OCI-LY7 (cell line): ENCODE measurements around the gene PC. TPM values are rescaled to one million over a fixed set of nuclear protein-coding genes. Genes with fewer than 3 reads are reported as not detected.

Experiments used
- BruUV-seq: library from RNA; stranded (reverse); fragments of 400-500 nt; replicated peaks from 2 replicates; lab custom pipeline; 2021; lab: Mats Ljungman, UMichigan
- CTCF ChIA-PET: fragments of 300-600 bp; sonication (Branson Sonifier 250); formaldehyde crosslinking; loops from one replicate; lab custom pipeline; 2022; ENCODE audit warnings: antibody characterized with exemption; ENCODE audit not compliant: unreplicated experiment; lab: Charles Lee
- POLR2A ChIA-PET: fragments of 300-600 bp; sonication (Branson Sonifier 250); formaldehyde crosslinking; loops from one replicate; lab custom pipeline; 2022; ENCODE audit warnings: antibody characterized with exemption; lab: Charles Lee
- DNase-seq: peaks from one replicate; pipeline ENCODE4 v3.0.0-alpha.2; 2015; ENCODE audit warnings: low spot score
- H2AFZ ChIP-seq: fragments of 200-600 bp; sonication (generic), shearing (Covaris generic); 2 replicates; pipeline ENCODE4 v1.6.1; 2014; ENCODE audit warnings: mild to moderate bottlenecking, antibody characterized with exemption, low read length, moderate library complexity
- H3K27ac ChIP-seq: fragments of 200-600 bp; sonication (generic); 2 replicates; pipeline ENCODE4 v1.5.1; 2014; ENCODE audit warnings: mixed run types, low read depth, mild to moderate bottlenecking, moderate library complexity, low read length, inconsistent platforms; ENCODE audit not compliant: poor library complexity, severe bottlenecking
- H3K36me3 ChIP-seq: fragments of 200-600 bp; sonication (generic); 2 replicates; pipeline ENCODE4 v1.6.1; 2014; ENCODE audit warnings: mild to moderate bottlenecking, antibody characterized with exemption, low read length, moderate library complexity, mixed read lengths; ENCODE audit not compliant: insufficient read depth
- H3K4me1 ChIP-seq: fragments of 200-600 bp; sonication (generic); 2 replicates; pipeline ENCODE4 v1.5.1; 2014; ENCODE audit warnings: mild to moderate bottlenecking, low read length; ENCODE audit not compliant: insufficient read depth, poor library complexity, severe bottlenecking
- H3K4me2 ChIP-seq: fragments of 200-600 bp; sonication (generic); 2 replicates; pipeline ENCODE4 v1.6.1; 2014; ENCODE audit warnings: mild to moderate bottlenecking, low read length
- H3K4me3 ChIP-seq: fragments of 200-600 bp; sonication (generic); 2 replicates; pipeline ENCODE4 v1.5.1; 2014; ENCODE audit warnings: mild to moderate bottlenecking, low read depth, low read length; ENCODE audit not compliant: poor library complexity, severe bottlenecking
- H3K79me2 ChIP-seq: fragments of 200-600 bp; sonication (generic); 2 replicates; pipeline ENCODE4 v1.6.1; 2016; ENCODE audit warnings: low read depth, mild to moderate bottlenecking, low read length, moderate library complexity, mixed read lengths; ENCODE audit not compliant: insufficient read depth
- H3K9me2 ChIP-seq: fragments of 200-600 bp; sonication (generic); 2 replicates; pipeline ENCODE4 v1.6.1; 2016; ENCODE audit warnings: mild to moderate bottlenecking, low read length, mixed read lengths; ENCODE audit not compliant: insufficient read depth
- H3K9me3 ChIP-seq: fragments of 200-600 bp; sonication (generic); 2 replicates; pipeline ENCODE4 v1.6.1; 2014; ENCODE audit warnings: mild to moderate bottlenecking, mixed run types, low read length, mixed read lengths
- H4K20me1 ChIP-seq: fragments of 200-600 bp; sonication (generic); 2 replicates; pipeline ENCODE4 v1.6.1; 2014; ENCODE audit warnings: mild to moderate bottlenecking, antibody characterized with exemption, low read length, moderate library complexity, mixed read lengths; ENCODE audit not compliant: insufficient read depth
- EZH2phosphoT487 ChIP-seq: fragments of 200-600 bp; sonication (generic); IDR thresholded peaks from 2 replicates; pipeline ENCODE4 v1.6.1; 2018; ENCODE audit warnings: low read depth, borderline replicate concordance, mild to moderate bottlenecking, mixed run types, antibody characterized with exemption, low read length, moderate library complexity, mixed read lengths
- intact Hi-C: fragments of 100-400 bp; cut with micrococcal nuclease; formaldehyde crosslinking; loops from one replicate; pipeline ENCODE4 v1.10.0; 2022; ENCODE audit not compliant: unreplicated experiment
- total RNA-seq, 2 experiments: library from RNA; depleted of rRNA in 1 of 2; stranded (reverse); fragments of >200 nt in 1 of 2; shearing (Covaris generic) in 1 of 2; gene quantifications; 2 replicates each; pipeline ENCODE4 v1.2.3, GENCODE V29; 2014 to 2022
- TF ChIP-seq, protein P1 (sequence below): fragments of 200-600 bp; sonication (generic); conservative IDR thresholded peaks from 2 replicates; pipeline ENCODE4 v1.5.1; 2014; ENCODE audit warnings: mild to moderate bottlenecking, antibody characterized with exemption, low read length, moderate library complexity, mixed read lengths

PC gene
- total RNA-seq, 2 experiments from 2014 or later: 10.4 to 12.7 TPM

DNA sequence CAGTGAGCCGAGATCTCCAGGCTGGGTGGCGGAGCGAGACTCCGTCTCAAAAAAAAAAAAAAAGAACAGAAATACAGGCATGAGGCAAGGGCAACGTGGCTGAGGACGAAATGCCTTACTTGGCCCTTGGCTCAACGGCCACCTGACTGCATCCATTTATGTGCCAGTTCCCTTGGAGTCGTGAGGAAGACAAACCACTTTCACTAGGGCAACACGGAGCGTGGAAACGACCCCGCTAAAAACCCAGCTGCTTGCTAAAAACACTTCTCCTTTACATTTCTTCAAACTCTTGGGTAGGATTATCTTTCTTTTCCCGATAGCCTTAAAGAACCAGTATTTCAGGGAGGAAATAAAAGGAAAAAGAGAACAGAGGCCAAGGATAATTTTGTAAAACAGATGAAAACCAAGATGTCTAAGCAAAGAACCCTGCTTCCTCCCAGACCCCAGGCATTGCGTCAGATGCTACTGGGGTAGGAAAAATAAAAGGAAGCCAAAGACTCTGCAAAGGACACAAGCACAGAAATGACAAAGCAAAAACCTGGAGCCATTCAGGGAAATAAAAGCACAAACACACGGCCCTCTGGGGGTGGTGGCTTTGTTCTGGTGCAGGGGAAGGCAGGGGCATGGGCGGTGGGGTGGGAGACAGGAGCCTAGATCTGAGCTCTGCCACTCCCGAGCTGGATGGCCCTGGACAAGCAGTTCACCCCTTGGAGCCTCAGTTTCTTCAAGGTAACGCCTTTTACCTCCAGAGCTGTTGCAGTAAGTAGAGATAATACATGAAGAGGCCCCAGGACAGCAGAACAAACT lies 37.0 kb downstream of the PC start:
- H3K36me3 ChIP-seq: no peaks in the 10 kb centered on the region
- H3K4me1 ChIP-seq: no peaks in the 10 kb centered on the region
- POLR2A ChIA-PET: no interaction called here
- H3K4me3 ChIP-seq: no peak overlapping the region
- intact Hi-C loops: no loop called here
- no peaks in the 10 kb centered on the region for H4K20me1 ChIP-seq
- no peak for DNase-seq
- no peak for TF ChIP-seq EZH2phosphoT487
- TF ChIP-seq, protein P1, sequence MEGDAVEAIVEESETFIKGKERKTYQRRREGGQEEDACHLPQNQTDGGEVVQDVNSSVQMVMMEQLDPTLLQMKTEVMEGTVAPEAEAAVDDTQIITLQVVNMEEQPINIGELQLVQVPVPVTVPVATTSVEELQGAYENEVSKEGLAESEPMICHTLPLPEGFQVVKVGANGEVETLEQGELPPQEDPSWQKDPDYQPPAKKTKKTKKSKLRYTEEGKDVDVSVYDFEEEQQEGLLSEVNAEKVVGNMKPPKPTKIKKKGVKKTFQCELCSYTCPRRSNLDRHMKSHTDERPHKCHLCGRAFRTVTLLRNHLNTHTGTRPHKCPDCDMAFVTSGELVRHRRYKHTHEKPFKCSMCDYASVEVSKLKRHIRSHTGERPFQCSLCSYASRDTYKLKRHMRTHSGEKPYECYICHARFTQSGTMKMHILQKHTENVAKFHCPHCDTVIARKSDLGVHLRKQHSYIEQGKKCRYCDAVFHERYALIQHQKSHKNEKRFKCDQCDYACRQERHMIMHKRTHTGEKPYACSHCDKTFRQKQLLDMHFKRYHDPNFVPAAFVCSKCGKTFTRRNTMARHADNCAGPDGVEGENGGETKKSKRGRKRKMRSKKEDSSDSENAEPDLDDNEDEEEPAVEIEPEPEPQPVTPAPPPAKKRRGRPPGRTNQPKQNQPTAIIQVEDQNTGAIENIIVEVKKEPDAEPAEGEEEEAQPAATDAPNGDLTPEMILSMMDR: no peak
- no peaks in the 10 kb centered on the region for H3K9me2 ChIP-seq
- BruUV-seq: no TSS peak
- no peak overlapping the region for H2AFZ ChIP-seq
- H3K4me2 ChIP-seq: no peak overlapping the region
- no peaks in the 10 kb centered on the region for H3K9me3 ChIP-seq
- no peaks in the 10 kb centered on the region for H3K79me2 ChIP-seq
- H3K27ac ChIP-seq: no peak overlapping the region
- CTCF ChIA-PET: no interaction called here

- TF ChIP-seq, protein P1: no peak
- TF ChIP-seq EZH2phosphoT487: no peak
- no peaks in the 10 kb centered on the region for H3K36me3 ChIP-seq
- no peak overlapping the region for H3K27ac ChIP-seq
- no peaks in the 10 kb centered on the region for H3K9me2 ChIP-seq
- no TSS peak for BruUV-seq
- H3K4me2 ChIP-seq: no peak overlapping the region
- H3K79me2 ChIP-seq: no peaks in the 10 kb centered on the region
- DNase-seq: no peak
- CTCF ChIA-PET: no interaction called here
- H4K20me1 ChIP-seq: no peaks in the 10 kb centered on the region
- POLR2A ChIA-PET: no interaction called here
- H2AFZ ChIP-seq: no peak overlapping the region
- H3K9me3 ChIP-seq: no peaks in the 10 kb centered on the region
- intact Hi-C loops: no loop called here
- H3K4me1 ChIP-seq: no peaks in the 10 kb centered on the region
- H3K4me3 ChIP-seq: no peak overlapping the region
Measured at GRCh38 chr11:66919923-66920322, 38.3 kb downstream of the PC start.

- no peak overlapping the region for H3K4me2 ChIP-seq
- TF ChIP-seq, protein P1: no peak
- no peak for TF ChIP-seq EZH2phosphoT487
- H3K9me3 ChIP-seq: no peaks in the 10 kb centered on the region
- no peaks in the 10 kb centered on the region for H4K20me1 ChIP-seq
- no peak overlapping the region for H3K4me3 ChIP-seq
- no peak for DNase-seq
- intact Hi-C loops: no loop called here
- H3K79me2 ChIP-seq: no peaks in the 10 kb centered on the region
- no peak overlapping the region for H2AFZ ChIP-seq
- CTCF ChIA-PET: no interaction called here
- no peaks in the 10 kb centered on the region for H3K36me3 ChIP-seq
- H3K27ac ChIP-seq: no peak overlapping the region
- H3K9me2 ChIP-seq: no peaks in the 10 kb centered on the region
- POLR2A ChIA-PET: no interaction called here
- no peaks in the 10 kb centered on the region for H3K4me1 ChIP-seq
- no TSS peak for BruUV-seq
Measured at GRCh38 chr11:66918741-66919140, 39.4 kb downstream of the PC start.
